Gastrocnemius medialis (tissue), 4 donors: ENCODE results near the gene ADGRL3.

Source experiments
- POLR2A ChIP-seq, 2 donors: fragments of 450-650 bp; IDR thresholded peaks; one replicate each; pipeline ENCODE4 v1.6.1; 2017; ENCODE audit warnings: antibody characterized with exemption in 2 of 2, mild to moderate bottlenecking in 2 of 2, moderate library complexity in 2 of 2
- TF ChIP-seq, protein P1 (sequence below), 5 experiments: fragments of 450-650 bp in 3 of 5; fragments of 200-600 bp in 2 of 5; sonication (generic) in 2 of 5; IDR thresholded peaks in 4 of 5; conservative IDR thresholded peaks in 1 of 5; 1 replicate in 4 of 5; 2 replicates in 1 of 5; pipeline ENCODE4 v1.5.1; 2016 to 2019; ENCODE audit warnings: antibody characterized with exemption in 5 of 5, mild to moderate bottlenecking in 3 of 5, moderate library complexity in 3 of 5

DNA sequence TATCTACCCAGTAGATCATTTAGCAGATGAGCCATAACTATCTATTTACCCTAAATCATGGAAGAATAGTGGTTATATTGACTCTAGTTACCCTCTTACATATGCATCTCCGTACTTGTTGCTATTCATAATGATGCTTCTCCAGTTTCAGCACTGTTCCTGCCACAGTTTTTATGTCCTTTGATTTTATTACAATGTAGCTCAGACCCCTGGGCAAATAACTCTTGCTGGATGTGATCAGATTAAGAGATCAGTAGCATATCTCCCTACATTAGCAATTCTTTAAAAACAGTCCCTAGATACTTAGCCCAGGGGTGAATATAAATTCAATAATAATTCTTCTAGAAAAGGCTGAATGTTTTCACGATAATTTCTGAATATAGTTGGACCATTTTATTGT lies 696.5 kb downstream of the ADGRL3 start:
- TF ChIP-seq, protein P1, sequence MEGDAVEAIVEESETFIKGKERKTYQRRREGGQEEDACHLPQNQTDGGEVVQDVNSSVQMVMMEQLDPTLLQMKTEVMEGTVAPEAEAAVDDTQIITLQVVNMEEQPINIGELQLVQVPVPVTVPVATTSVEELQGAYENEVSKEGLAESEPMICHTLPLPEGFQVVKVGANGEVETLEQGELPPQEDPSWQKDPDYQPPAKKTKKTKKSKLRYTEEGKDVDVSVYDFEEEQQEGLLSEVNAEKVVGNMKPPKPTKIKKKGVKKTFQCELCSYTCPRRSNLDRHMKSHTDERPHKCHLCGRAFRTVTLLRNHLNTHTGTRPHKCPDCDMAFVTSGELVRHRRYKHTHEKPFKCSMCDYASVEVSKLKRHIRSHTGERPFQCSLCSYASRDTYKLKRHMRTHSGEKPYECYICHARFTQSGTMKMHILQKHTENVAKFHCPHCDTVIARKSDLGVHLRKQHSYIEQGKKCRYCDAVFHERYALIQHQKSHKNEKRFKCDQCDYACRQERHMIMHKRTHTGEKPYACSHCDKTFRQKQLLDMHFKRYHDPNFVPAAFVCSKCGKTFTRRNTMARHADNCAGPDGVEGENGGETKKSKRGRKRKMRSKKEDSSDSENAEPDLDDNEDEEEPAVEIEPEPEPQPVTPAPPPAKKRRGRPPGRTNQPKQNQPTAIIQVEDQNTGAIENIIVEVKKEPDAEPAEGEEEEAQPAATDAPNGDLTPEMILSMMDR (IDR thresholded peaks at IDR 0.05 in 4 of 5, conservative IDR thresholded peaks at IDR 0.05 in 1 of 5) = no peak
- no peak for TF ChIP-seq POLR2A (IDR thresholded peaks at IDR 0.05)
